ENCODE results near the gene SNX17. TPM values are rescaled to one million over a fixed set of nuclear protein-coding genes. Genes with fewer than 3 reads are reported as not detected.
A peak's percentile ranks its signal among the peaks of the same experiment; 100 is the strongest.

The SNX17 gene
- total RNA-seq, 1 experiment from 2014 or later, result 108 TPM

DNA sequence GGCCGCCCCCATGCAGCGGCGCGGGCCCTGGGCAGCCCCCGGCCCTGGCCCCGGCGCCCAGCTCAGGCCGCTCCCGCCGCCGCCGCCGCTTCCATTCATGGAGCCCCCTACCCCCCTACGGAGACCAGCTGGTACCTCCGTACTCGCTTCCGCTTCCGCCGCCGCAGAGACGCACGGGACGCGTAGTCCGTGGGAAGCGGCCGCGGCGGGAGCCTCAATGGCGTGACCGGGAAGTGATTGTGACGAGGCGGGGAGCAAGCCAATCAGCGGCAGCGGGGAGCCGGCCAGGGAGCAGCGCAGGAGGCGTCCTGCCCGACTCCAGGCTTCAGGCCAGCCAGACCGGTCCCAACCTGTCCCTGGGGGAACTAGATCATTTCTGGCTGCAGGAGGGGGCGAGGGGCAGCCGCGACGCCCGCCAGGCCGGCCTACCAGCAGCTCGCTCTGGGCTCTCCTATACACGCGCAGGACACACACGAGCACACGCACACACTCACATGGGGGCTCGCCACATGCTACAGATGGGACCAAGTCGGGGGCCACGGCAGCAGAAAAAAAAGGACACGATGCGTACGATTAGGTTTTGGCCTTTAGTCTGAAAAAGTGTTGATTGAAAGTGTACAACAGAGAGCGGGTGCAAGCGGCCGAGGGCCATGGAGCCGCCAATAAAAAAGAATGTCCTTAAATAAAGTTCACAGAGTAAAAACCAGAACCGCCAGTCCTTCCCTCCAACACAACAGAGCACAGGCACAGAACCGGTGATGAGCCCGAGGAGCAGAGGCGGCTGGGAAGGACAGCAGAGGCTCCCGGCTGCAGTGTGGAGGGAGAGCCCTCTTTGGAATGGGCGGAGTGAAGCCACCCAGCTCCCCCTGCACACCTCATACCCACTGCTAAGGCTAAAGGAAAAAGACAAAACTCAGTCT is 10.5 kb downstream of the SNX17 start, which contains the start of gene ZNF513:
ZNF513 (minus strand) TSS at position 109 of the 920 bp plus-strand sequence. CDS start 208 bp downstream, outside the sequence.
- TSS peak; percentile 53 for BruUV-seq (replicated peaks)
- H3K36me3 Mint-ChIP-seq (ENCODE audit: insufficient read depth, unreplicated experiment), result peaks cover 94% of the 10 kb centered on the region
- H3K4me1 ChIP-seq, result peaks cover 15% of the 10 kb centered on the region
- peak; percentile 96 to 97 for DNase-seq
- TF ChIP-seq, protein P1, sequence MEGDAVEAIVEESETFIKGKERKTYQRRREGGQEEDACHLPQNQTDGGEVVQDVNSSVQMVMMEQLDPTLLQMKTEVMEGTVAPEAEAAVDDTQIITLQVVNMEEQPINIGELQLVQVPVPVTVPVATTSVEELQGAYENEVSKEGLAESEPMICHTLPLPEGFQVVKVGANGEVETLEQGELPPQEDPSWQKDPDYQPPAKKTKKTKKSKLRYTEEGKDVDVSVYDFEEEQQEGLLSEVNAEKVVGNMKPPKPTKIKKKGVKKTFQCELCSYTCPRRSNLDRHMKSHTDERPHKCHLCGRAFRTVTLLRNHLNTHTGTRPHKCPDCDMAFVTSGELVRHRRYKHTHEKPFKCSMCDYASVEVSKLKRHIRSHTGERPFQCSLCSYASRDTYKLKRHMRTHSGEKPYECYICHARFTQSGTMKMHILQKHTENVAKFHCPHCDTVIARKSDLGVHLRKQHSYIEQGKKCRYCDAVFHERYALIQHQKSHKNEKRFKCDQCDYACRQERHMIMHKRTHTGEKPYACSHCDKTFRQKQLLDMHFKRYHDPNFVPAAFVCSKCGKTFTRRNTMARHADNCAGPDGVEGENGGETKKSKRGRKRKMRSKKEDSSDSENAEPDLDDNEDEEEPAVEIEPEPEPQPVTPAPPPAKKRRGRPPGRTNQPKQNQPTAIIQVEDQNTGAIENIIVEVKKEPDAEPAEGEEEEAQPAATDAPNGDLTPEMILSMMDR (IDR thresholded peaks at IDR 0.05; ENCODE audit: insufficient read depth in 1 of 2, low read depth in 1 of 2, low read length in 1 of 2, severe bottlenecking in 1 of 2, unreplicated experiment in 1 of 2), result no peak
- H3K27me3 ChIP-seq (replicated peaks; ENCODE audit: control insufficient read depth, insufficient read depth, low read length), result no peaks in the 10 kb centered on the region
- peak within 1 kb of the TSS; percentile 98 for H3K27ac Mint-ChIP-seq (ENCODE audit: unreplicated experiment)
- H3K4me1 Mint-ChIP-seq (ENCODE audit: low read depth, unreplicated experiment), result peaks cover 11% of the 10 kb centered on the region
- no peaks in the 10 kb centered on the region for H3K9me3 Mint-ChIP-seq (ENCODE audit: unreplicated experiment)
- ChIA-PET POLR2A (interaction anchor here (0.6 to 2.0 kb wide), 7 partner anchors 9 to 89 kb away, joined by 3 to 10 read pairs (median 7); partner anchors contain the start of genes EIF2B4, GTF3C2, NRBP1 and PPM1G), CTCF (interaction anchor here (1.1 to 1.9 kb wide), 2 partner anchors 11 to 303 kb away, joined by 3 to 6 read pairs; partner anchors contain the start of gene EIF2B4)
- intact Hi-C loops (cut with micrococcal nuclease; ENCODE audit: unreplicated experiment), result loop anchor here (1.0 kb wide), 1 partner anchor 11 kb away; the partner anchor contains the start of genes EIF2B4 and SNX17
- peaks cover 8% of the 10 kb centered on the region for H3K36me3 ChIP-seq (ENCODE audit: control insufficient read depth, insufficient read depth, low read length)
- peak within 1 kb of the TSS; percentile 82 for H3K4me3 ChIP-seq (ENCODE audit: low read depth, low read length)
- H3K4me3 Mint-ChIP-seq (ENCODE audit: unreplicated experiment), result peak within 1 kb of the TSS; percentile 85
- H3K27me3 Mint-ChIP-seq (ENCODE audit: insufficient read depth, unreplicated experiment), result no peaks in the 10 kb centered on the region
- no peaks in the 10 kb centered on the region for H3K9me3 ChIP-seq

DNA sequence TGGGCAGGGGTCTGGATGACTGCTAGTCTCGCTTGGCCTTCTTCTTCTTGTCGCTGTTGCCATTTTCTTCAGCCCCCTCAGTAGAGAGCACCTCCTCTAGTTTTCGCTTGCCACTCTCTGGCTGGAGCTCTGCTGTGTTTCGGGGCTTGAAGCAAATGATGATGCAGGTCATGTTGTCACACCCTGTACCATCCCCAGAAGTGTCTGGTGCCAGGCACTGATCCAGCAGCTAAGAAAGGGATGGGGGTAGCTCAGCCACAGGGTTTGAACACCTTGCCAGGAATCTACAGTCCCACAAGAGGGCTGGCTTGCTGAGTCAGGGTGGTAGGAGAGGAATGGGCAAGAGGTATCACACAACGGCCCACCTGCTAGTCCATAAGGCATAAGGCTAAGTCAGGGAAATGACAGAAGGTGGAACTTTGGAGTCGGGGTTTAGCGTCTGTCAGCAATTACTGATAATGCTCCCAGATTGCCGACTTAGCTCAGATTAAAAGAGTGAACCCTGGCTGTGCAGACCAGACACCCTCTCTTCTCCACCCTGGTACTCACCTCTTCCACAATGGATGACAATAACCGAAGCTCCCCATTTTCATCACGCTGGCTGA is 11.3 kb downstream of the SNX17 start:
- H3K27ac Mint-ChIP-seq (ENCODE audit: unreplicated experiment), result peak overlapping the region; percentile 98
- H3K36me3 Mint-ChIP-seq (ENCODE audit: insufficient read depth, unreplicated experiment), result peaks cover 88% of the 10 kb centered on the region
- intact Hi-C loops (cut with micrococcal nuclease; ENCODE audit: unreplicated experiment), result no loop called here
- POLR2A ChIA-PET, result interaction anchor here (1.7 kb wide), 1 partner anchor 25 kb away, joined by 7 read pairs; the partner anchor contains the start of gene GTF3C2
- H3K4me3 Mint-ChIP-seq (ENCODE audit: unreplicated experiment), result peak overlapping the region; percentile 85
- H3K27me3 Mint-ChIP-seq (ENCODE audit: insufficient read depth, unreplicated experiment), result no peaks in the 10 kb centered on the region
- Histone ChIP-seq H3K4me3 (ENCODE audit: low read depth, low read length) (no peak overlapping the region), H3K4me1 (peaks cover 15% of the 10 kb centered on the region), H3K36me3 (ENCODE audit: control insufficient read depth, insufficient read depth, low read length) (peaks cover 6% of the 10 kb centered on the region), H3K9me3 (no peaks in the 10 kb centered on the region), H3K27me3 (replicated peaks; ENCODE audit: control insufficient read depth, insufficient read depth, low read length) (no peaks in the 10 kb centered on the region)
- DNase-seq, result no peak
- H3K9me3 Mint-ChIP-seq (ENCODE audit: unreplicated experiment), result no peaks in the 10 kb centered on the region
- TF ChIP-seq, protein P1 (IDR thresholded peaks at IDR 0.05; ENCODE audit: insufficient read depth in 1 of 2, low read depth in 1 of 2, low read length in 1 of 2, severe bottlenecking in 1 of 2, unreplicated experiment in 1 of 2), result no peak
- peaks cover 11% of the 10 kb centered on the region for H3K4me1 Mint-ChIP-seq (ENCODE audit: low read depth, unreplicated experiment)
- CTCF ChIA-PET, result interaction anchor here (1.1 kb wide), 1 partner anchor 302 kb away, joined by 3 read pairs; no protein-coding TSS in a partner anchor
- BruUV-seq (replicated peaks), result TSS peak; percentile 56

All from Caco-2 (cell line).